ENCODE results near the gene CD48. TPM values are rescaled to one million over a fixed set of nuclear protein-coding genes. Genes with fewer than 3 reads are reported as not detected.

The CD48 gene
- total RNA-seq, 1 experiment from 2014 or later = 0.20 TPM

DNA sequence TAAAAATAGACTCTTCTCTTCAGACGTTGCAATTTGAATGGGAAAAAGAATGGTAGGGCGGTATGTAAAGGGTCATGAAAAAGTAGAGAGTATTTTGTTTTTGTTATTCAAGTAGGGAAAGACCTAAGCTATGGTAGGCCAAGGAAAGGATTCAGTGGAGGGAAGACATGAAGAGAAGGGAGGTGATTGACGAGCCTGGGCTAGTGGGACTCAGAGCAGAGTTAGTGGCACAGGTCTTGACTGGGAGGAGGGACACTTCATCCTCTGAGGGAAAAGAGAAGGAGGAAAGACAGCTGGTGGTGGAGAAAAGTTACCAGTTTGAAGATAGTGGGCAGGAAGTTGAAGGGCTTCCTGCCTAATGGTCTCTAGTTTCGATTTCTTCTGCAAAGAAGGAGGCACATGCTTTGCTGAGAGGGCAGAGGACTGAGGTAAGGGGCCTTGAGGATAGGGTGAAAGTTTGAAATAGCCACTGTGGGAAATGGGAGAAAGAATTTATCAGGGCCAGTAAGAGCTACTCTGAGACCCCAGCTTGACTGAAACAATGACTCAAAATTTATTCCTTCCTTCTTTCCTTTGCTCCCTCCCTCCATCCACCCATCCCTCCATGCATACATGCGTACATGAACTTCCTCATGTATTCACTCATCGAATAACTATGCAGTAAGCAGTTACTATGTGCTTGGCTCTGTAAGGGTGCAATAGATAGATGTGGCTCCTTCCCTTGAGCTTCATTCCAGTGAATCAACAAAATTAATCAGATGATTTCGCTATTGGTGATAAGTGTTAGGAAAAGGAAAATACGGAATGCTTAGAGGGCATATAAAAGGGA lies 4.2 kb downstream of the CD48 start:
- Histone ChIP-seq H2AFZ (ENCODE audit: low read depth, low read length, poor library complexity, severe bottlenecking) (no peak overlapping the region), H3K4me3 (replicated peaks in 1 of 2; ENCODE audit: low read depth in 1 of 2, low read length in 2 of 2) (no peak overlapping the region), H3K27ac (ENCODE audit: low read depth, low read length) (no peak overlapping the region), H3K4me2 (ENCODE audit: low read length) (no peak overlapping the region), H4K20me1 (ENCODE audit: insufficient read depth) (no peaks in the 10 kb centered on the region), H3K9me2 (ENCODE audit: insufficient read depth) (no peaks in the 10 kb centered on the region), H3K9ac (ENCODE audit: low read length) (no peak overlapping the region), H3K36me3 (ENCODE audit: control insufficient read depth in 1 of 2, insufficient read depth in 2 of 2, low read length in 2 of 2) (no peaks in the 10 kb centered on the region), H3K4me1 (ENCODE audit: control insufficient read depth in 1 of 2, insufficient read depth in 2 of 2, low read length in 2 of 2) (no peaks in the 10 kb centered on the region), H3K9me3 (ENCODE audit: control insufficient read depth in 1 of 2, insufficient read depth in 1 of 2, low read depth in 1 of 2, low read length in 2 of 2) (no peaks in the 10 kb centered on the region), H3K79me2 (ENCODE audit: insufficient read depth, low read length) (no peaks in the 10 kb centered on the region), H3K27me3 (ENCODE audit: insufficient read depth, low read length) (no peaks in the 10 kb centered on the region; the same call in 1 of the 2 replicates)
- intact Hi-C loops (cut with micrococcal nuclease) = loop anchor here (2.0 kb wide), 1 partner anchor 59 kb away; no protein-coding TSS in a partner anchor
- POLR2A ChIA-PET = no interaction called here
- DNase-seq (ENCODE audit: low read depth, low spot score) = no peak
- RAD21 ChIA-PET (ENCODE audit: low non-redundant PET in 1 of 2, low total read pairs in 2 of 2, uncharacterized antibody in 2 of 2, unreplicated experiment in 2 of 2) = no interaction called here
- no peak for ATAC-seq
- no TSS peak for BruUV-seq (replicated peaks)
- CTCF ChIA-PET = interaction anchor here (0.8 to 1.4 kb wide), 2 partner anchors 29 to 169 kb away, joined by 3 read pairs; no protein-coding TSS in a partner anchor
- no peak for TF ChIP-seq ELF1 (IDR thresholded peaks at IDR 0.05; ENCODE audit: borderline replicate concordance, low read depth)
- TF ChIP-seq TCF7L2 (IDR thresholded peaks at IDR 0.05; ENCODE audit: borderline replicate concordance, extremely low read depth, insufficient read depth, insufficient read length) = no peak
- no peak for TF ChIP-seq CBX3 (IDR thresholded peaks at IDR 0.05; ENCODE audit: low read depth)
- TF ChIP-seq SRF (IDR thresholded peaks at IDR 0.05; ENCODE audit: low read depth) = no peak
- no peak for TF ChIP-seq MAX (IDR thresholded peaks at IDR 0.05)
- TF ChIP-seq ZFX (IDR thresholded peaks at IDR 0.05) = no peak
- no peak for TF ChIP-seq YY1 (IDR thresholded peaks at IDR 0.05; ENCODE audit: extremely low read depth, insufficient replicate concordance, low read depth, low read length)
- no peak for TF ChIP-seq EZH2phosphoT487 (IDR thresholded peaks at IDR 0.05; ENCODE audit: borderline replicate concordance)
- TF ChIP-seq REST (IDR thresholded peaks at IDR 0.05; ENCODE audit: low read depth) = no peak
- no peak for TF ChIP-seq RAD21 (IDR thresholded peaks at IDR 0.05; ENCODE audit: low read depth)
- TF ChIP-seq SIN3A (IDR thresholded peaks at IDR 0.05; ENCODE audit: low read depth) = no peak
- TF ChIP-seq ZNF274 (IDR thresholded peaks at IDR 0.05; ENCODE audit: low read depth, low read length) = no peak
- no peak for TF ChIP-seq ZBTB33 (IDR thresholded peaks at IDR 0.05; ENCODE audit: extremely low read depth, insufficient replicate concordance, low read length)
- TF ChIP-seq, protein P1, sequence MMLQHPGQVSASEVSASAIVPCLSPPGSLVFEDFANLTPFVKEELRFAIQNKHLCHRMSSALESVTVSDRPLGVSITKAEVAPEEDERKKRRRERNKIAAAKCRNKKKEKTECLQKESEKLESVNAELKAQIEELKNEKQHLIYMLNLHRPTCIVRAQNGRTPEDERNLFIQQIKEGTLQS (IDR thresholded peaks at IDR 0.05) = no peak
- no peak for TF ChIP-seq EZH2 (IDR thresholded peaks at IDR 0.05)
- no peak for TF ChIP-seq FOSL1 (IDR thresholded peaks at IDR 0.05; ENCODE audit: low read depth)
- TF ChIP-seq, protein P2, sequence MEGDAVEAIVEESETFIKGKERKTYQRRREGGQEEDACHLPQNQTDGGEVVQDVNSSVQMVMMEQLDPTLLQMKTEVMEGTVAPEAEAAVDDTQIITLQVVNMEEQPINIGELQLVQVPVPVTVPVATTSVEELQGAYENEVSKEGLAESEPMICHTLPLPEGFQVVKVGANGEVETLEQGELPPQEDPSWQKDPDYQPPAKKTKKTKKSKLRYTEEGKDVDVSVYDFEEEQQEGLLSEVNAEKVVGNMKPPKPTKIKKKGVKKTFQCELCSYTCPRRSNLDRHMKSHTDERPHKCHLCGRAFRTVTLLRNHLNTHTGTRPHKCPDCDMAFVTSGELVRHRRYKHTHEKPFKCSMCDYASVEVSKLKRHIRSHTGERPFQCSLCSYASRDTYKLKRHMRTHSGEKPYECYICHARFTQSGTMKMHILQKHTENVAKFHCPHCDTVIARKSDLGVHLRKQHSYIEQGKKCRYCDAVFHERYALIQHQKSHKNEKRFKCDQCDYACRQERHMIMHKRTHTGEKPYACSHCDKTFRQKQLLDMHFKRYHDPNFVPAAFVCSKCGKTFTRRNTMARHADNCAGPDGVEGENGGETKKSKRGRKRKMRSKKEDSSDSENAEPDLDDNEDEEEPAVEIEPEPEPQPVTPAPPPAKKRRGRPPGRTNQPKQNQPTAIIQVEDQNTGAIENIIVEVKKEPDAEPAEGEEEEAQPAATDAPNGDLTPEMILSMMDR (IDR thresholded peaks at IDR 0.05 in 2 of 3, conservative IDR thresholded peaks at IDR 0.05 in 1 of 3; ENCODE audit: borderline replicate concordance in 1 of 3, insufficient read depth in 1 of 3, low read depth in 2 of 3, low read length in 2 of 3) = no peak
- TF ChIP-seq POLR2A (IDR thresholded peaks at IDR 0.05; ENCODE audit: borderline replicate concordance, extremely low read depth, insufficient read depth, insufficient read length) = no peak
- no peak for TF ChIP-seq POLR2AphosphoS5 (IDR thresholded peaks at IDR 0.05; ENCODE audit: low read depth, low read length)
